Neural progenitor cell (in vitro differentiated cells): ENCODE data around the gene PMEPA1.

Experiments
- EZH2 ChIP-seq: fragments of 200-600 bp; sonication (generic); IDR thresholded peaks from 2 replicates; pipeline ENCODE4 v1.6.1; 2017; ENCODE audit warnings: antibody characterized with exemption, mild to moderate bottlenecking, moderate library complexity
- EZH2phosphoT487 ChIP-seq: fragments of 200-600 bp; sonication (generic); IDR thresholded peaks from 2 replicates; pipeline ENCODE4 v1.6.1; 2017; ENCODE audit warnings: antibody characterized with exemption
- TF ChIP-seq, protein P1 (sequence below): fragments of 200-600 bp; sonication (generic); IDR thresholded peaks from 2 replicates; pipeline ENCODE4 v1.5.1; 2017; ENCODE audit warnings: antibody characterized with exemption, mild to moderate bottlenecking

- TF ChIP-seq, protein P1, sequence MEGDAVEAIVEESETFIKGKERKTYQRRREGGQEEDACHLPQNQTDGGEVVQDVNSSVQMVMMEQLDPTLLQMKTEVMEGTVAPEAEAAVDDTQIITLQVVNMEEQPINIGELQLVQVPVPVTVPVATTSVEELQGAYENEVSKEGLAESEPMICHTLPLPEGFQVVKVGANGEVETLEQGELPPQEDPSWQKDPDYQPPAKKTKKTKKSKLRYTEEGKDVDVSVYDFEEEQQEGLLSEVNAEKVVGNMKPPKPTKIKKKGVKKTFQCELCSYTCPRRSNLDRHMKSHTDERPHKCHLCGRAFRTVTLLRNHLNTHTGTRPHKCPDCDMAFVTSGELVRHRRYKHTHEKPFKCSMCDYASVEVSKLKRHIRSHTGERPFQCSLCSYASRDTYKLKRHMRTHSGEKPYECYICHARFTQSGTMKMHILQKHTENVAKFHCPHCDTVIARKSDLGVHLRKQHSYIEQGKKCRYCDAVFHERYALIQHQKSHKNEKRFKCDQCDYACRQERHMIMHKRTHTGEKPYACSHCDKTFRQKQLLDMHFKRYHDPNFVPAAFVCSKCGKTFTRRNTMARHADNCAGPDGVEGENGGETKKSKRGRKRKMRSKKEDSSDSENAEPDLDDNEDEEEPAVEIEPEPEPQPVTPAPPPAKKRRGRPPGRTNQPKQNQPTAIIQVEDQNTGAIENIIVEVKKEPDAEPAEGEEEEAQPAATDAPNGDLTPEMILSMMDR = no peak
- peak; percentile 72 for TF ChIP-seq EZH2
- TF ChIP-seq EZH2phosphoT487 = peak; percentile 66
Measured at GRCh38 chr20:57707849-57708693, 1.7 kb downstream of the PMEPA1 start.
